ENCODE results near the gene SUV39H1.
"Not testable (repeated sequence)": the region's sequence is repeated elsewhere in the genome, so short reads cannot be mapped to it uniquely, and the experiment has no call there.

SUV39H1 gene, protein sequence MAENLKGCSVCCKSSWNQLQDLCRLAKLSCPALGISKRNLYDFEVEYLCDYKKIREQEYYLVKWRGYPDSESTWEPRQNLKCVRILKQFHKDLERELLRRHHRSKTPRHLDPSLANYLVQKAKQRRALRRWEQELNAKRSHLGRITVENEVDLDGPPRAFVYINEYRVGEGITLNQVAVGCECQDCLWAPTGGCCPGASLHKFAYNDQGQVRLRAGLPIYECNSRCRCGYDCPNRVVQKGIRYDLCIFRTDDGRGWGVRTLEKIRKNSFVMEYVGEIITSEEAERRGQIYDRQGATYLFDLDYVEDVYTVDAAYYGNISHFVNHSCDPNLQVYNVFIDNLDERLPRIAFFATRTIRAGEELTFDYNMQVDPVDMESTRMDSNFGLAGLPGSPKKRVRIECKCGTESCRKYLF

GRCh38 chrX:48696301-48696908 lies at the start of gene SUV39H1:
Gene SUV39H1, plus strand, starts transcription at chrX:48696734. Its CDS starts 51 bp downstream, at chrX:48696785.
- peak in 57 of 58 donors; percentile 28 to 92 (median 80) for DNase-seq

DNA sequence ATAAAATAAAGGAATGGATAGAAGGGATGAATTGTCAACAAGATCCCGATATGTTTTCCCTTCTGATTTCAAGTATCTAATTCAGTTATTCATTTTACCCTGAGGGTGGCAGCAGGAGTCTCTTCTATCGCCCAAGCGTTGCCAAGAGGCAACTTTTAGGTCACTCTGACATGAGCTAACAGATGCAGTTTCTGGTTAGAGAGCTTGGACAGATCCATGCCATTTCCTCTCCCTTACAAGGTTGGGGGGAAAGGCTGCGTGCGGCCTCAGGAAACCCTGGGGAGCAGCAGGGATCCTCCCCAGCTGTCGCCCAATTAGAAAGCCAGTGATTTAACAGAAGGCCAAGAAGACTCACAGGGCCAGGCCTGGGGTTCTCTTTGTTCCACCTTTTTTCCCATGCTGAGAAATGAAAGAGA lies 48.2 kb upstream of the SUV39H1 start:
- DNase-seq = peak in 39 of 58 donors; percentile 0 to 61 (median 8)

DNA sequence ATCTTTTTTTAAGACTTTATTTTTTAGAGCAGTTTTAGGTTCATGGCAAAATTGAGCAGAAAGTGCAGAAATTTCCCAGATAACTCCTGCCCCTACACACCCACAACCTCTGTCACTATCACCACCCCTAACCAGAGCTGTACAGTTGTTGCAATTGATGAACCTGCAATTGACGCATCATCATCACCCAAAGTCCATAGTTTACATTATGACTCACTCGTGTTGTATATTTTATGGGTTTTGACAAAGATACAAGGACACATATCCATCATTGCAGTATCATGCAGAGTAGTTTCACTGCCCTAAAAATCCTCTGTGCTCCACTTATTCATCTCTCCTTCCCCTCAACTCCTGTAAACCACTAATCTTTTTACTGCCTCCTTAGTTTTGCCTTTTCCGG lies 47.4 kb upstream of the SUV39H1 start:
- no peak for DNase-seq

- DNase-seq = not testable (repeated sequence)
Measured at GRCh38 chrX:48652055-48652579, 44.4 kb upstream of the SUV39H1 start.

DNA sequence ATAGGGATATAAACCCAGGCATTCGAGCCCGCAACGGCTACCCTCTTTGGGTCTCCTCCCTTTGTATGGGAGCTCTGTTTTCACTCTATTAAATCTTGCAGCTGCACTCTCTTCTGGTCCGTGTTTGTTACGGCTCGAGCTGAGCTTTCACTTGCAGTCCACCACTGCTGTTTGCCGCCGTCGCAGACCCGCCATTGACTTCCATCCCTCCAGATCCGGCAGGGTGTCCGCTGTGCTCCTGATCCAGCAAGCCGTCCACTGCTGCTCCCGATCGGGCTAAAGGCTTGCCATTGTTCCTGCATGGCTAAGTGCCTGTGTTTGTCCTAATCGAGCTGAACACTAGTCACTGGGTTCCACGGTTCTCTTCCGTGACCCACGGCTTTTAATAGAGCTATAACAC lies 41.8 kb upstream of the SUV39H1 start:
- DNase-seq = peak in 6 of 58 donors; percentile 0 to 6 (median 0)

DNA sequence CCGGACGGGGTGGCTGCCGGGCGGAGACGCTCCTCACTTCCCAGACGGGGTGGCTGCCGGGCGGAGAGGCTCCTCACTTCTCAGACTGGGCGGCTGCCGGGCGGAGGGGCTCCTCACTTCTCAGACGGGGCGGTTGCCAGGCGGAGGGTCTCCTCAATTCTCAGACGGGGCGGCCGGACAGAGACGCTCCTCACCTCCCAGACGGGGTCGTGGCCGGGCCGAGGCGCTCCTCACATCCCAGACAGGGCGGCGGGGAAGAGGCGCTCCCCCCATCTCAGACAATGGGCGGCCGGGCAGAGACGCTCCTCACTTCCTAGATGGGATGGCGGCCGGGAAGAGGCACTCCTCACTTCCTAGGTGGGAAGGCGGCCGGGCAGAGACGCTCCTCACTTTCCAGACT lies 36.8 kb upstream of the SUV39H1 start:
- DNase-seq = not testable (repeated sequence)

DNA sequence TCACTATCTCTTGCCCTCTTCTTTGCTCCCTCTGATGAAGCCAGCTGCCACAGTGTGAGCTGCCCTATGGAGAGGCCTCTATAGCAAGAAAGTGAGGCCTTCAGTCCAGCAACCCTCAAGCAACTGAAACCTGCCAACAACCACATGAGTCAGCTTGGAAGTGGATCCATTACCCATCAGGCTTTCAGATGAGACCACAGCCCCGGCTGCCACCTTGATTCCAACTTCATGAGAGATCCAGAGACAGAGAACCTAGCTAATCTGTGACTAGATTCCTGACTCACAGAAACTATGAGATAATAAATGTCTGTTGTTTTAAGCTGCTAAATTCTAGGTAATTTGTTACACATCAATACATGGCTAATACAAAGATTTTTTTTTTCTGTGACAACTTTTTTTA lies 33.3 kb upstream of the SUV39H1 start:
- DNase-seq = no peak

- DNase-seq = no peak
Measured at GRCh38 chrX:48664156-48664555, 32.4 kb upstream of the SUV39H1 start.

- DNase-seq = no peak
Measured at GRCh38 chrX:48665991-48666390, 30.5 kb upstream of the SUV39H1 start.

DNA sequence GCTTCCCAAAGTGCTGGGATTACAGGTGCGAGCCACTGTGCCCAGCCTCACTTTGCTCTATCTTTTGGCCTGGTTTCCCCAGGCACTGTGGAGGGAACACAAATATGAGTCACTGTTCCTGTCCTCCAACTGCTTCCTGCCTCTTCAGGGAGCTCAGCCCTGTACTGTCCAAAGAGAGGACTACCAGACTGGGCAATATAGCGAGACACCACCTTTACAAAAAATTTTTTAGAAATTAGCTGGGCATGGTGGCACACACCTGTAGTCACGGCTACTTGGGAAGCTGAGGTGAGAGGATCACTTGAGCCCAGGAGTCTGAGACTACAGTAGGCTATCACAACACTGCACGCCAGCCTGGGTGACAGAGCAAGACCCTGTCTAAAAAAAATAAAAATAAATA lies 29.9 kb upstream of the SUV39H1 start:
- DNase-seq = no peak

GRCh38 chrX:48667509-48667908 lies 29.0 kb upstream of the SUV39H1 start:
- DNase-seq = no peak

DNA sequence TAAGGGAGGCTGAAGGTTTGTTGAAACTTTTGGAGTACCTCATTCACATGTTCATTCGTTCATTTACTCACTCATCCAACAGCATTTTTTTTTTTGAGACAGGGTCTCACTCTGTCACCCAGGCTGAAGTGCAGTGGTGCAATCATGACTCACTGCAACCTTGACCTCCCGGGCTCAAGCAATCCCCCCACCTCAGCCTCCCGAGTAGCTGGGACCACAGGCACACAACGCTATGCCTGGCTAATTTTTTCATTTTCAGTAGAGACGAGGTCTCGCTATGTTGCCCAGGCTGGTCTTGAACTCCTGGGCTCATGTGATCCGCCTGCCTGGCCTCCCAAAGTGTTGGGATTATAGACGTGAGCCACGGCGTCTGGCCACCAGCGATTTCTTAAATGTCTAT lies 28.3 kb upstream of the SUV39H1 start:
- DNase-seq = not testable (repeated sequence)

- DNase-seq = peak; percentile 7 to 89 (median 81)
Measured at GRCh38 chrX:48676106-48676892, 20.2 kb upstream of the SUV39H1 start.

DNA sequence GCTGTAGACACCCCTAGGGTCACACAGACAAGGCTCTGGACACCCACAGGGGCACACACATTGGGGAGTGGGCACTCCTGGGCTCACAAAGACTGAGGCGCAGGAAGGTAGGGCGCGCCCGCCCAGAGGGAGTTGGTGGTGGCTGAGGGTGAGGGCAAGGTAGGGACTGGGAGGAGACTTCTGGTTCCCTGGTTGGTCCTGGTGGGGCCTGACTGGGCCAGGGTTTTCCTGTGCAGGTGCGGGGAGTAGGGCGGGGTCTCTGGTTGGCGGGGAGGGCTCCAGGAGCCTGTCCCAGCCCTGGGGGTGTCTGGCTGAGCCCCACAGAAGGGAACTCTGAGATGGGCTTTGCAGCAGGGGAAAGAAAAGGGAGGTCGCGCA lies 19.7 kb upstream of the SUV39H1 start:
- DNase-seq = peak in 1 of 58 donors; percentile 10

- no peak for DNase-seq
Measured at GRCh38 chrX:48677516-48677915, 19.0 kb upstream of the SUV39H1 start.

GRCh38 chrX:48680467-48680866 lies 16.1 kb upstream of the SUV39H1 start:
- DNase-seq = peak in 4 of 58 donors; percentile 2 to 12 (median 8)

DNA sequence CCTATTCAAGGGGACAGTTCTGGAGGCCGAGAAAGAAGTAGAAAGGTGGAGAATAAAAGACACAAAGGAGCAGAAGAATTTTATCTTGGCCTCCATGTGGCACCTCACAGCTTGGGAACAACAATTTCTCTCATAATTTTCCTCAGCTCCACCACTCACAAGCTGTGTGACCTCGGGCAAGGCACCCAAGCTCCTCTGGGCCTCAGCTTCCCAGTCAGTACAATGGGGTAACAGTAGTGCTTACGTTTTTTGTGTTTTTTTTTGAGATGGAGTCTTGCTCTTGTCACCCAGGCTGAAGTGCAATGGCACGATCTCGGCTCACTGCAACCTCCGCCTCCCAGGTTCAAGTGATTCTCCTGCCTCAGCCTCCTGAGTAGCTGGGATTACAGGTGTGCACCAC lies 15.6 kb upstream of the SUV39H1 start:
- not testable (repeated sequence) for DNase-seq

- no peak for DNase-seq
Measured at GRCh38 chrX:48681539-48682183, 14.9 kb upstream of the SUV39H1 start.

DNA sequence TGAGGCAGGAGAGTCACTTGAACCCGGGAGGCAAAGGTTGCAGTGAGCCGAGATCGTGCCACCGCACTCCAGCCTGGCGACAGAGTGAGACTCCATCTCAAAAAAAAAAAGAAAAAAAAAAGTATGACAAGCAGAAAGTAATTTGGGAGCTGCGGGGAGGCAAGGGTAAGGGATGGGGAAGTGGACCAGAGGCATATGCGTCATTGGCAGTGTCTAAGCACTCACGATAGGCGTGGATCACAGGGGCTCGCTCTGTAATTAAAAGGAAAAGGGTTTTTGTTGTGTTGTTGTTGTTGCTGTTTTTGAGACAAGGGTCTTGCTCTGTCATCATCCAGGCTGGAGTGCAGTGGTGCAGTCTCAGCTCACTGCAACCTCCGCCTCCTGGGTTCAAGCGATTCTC lies 13.7 kb upstream of the SUV39H1 start:
- not testable (repeated sequence) for DNase-seq

- DNase-seq = peak in 2 of 58 donors; percentile 2 to 5
Measured at GRCh38 chrX:48683411-48683982, 13.0 kb upstream of the SUV39H1 start, which contains the start of gene WAS. Gene WAS, plus strand, starts transcription at chrX:48683799. Its CDS starts 55 bp downstream, at chrX:48683854.

DNA sequence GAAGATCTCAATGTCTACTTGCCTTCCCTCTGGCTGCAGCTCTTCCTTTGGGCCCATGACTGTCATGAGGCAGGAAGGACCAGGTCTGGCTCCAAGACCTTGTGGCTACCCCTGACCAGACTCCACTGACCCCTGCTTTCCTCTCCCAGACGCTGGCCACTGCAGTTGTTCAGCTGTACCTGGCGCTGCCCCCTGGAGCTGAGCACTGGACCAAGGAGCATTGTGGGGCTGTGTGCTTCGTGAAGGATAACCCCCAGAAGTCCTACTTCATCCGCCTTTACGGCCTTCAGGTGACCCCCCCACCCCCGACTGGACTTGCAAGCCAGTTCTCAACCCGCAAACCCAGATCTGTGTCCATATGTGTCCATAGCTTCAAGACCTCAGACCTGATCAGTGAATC lies 12.4 kb upstream of the SUV39H1 start:
- DNase-seq = no peak

Data from anterior cingulate cortex (tissue), 58 donors.